Aorta (tissue), 5 donors: ENCODE measurements around the gene ACTL8. TPM values are rescaled to one million over a fixed set of nuclear protein-coding genes. Genes with fewer than 3 reads are reported as not detected.
"Not testable (repeated sequence)": the region's sequence is repeated elsewhere in the genome, so short reads cannot be mapped to it uniquely, and the experiment has no call there.

ENCODE experiments used
- ATAC-seq: fragments of 200-7000 bp; cut with Tn5 transposase; one replicate; pipeline ENCODE4 v1.9.1; 2022; ENCODE audit warnings: moderate library complexity; ENCODE audit not compliant: low FRiP score
- DNase-seq, 2 donors: peaks; one replicate each; pipeline ENCODE4 v3.0.0-alpha.2; 2020
- H3K27ac ChIP-seq, 2 donors: one replicate each; pipeline ENCODE4 v1.5.1; 2013; ENCODE audit warnings: low read length in 2 of 2, mild to moderate bottlenecking in 2 of 2, moderate library complexity in 2 of 2, control low read depth in 1 of 2, inconsistent platforms in 1 of 2, low read depth in 1 of 2
- H3K27me3 ChIP-seq, 2 donors: one replicate each; pipeline ENCODE4 v1.6.1; 2013; ENCODE audit warnings: control low read depth in 1 of 2, low read length in 1 of 2, mild to moderate bottlenecking in 1 of 2, moderate library complexity in 1 of 2; ENCODE audit not compliant: insufficient read depth in 2 of 2, control insufficient read depth in 1 of 2
- H3K36me3 ChIP-seq, 2 donors: one replicate each; pipeline ENCODE4 v1.6.1; 2013; ENCODE audit warnings: control low read depth in 1 of 2, low read length in 1 of 2, mild to moderate bottlenecking in 1 of 2; ENCODE audit not compliant: insufficient read depth in 2 of 2, control insufficient read depth in 1 of 2
- H3K4me1 ChIP-seq, 2 donors: one replicate each; pipeline ENCODE4 v1.6.1; 2013; ENCODE audit warnings: low read length in 2 of 2, control low read depth in 1 of 2, mild to moderate bottlenecking in 1 of 2, moderate library complexity in 1 of 2; ENCODE audit not compliant: insufficient read depth in 2 of 2, control insufficient read depth in 1 of 2
- H3K4me3 ChIP-seq, 2 donors: one replicate each; pipeline ENCODE4 v1.5.1; 2013; ENCODE audit warnings: low read length in 2 of 2, control low read depth in 1 of 2, mild to moderate bottlenecking in 1 of 2
- H3K9me3 ChIP-seq: one replicate; pipeline ENCODE4 v1.6.1; 2013; ENCODE audit warnings: mild to moderate bottlenecking, low read length; ENCODE audit not compliant: control insufficient read depth
- WGBS, 2 donors: extraction: QIAGEN DNeasy Blood & Tissue Kit; methylation state at CpG; one replicate each; pipeline ENCODE4 v1.1.7; 2013; 5-methylcytosine and 5-hydroxymethylcytosine counted together
- intact Hi-C, 2 donors: fragments of 100-400 bp; cut with DNase I; formaldehyde crosslinking; loops; one replicate each; pipeline versions ENCODE4 v1.14.2 to v1.15.0; 2022
- polyA plus RNA-seq, 2 donors: library from polyadenylated mRNA; stranded (reverse); fragments of 200-250 nt; gene quantifications; one replicate each; pipeline ENCODE4 v1.2.3, GENCODE V29; 2013
- total RNA-seq, 2 donors: library from RNA; stranded (reverse); fragmentation: NEBNext Ultra II Directional; extraction: Animal tissue kit (Norgen Biotek cat#: 25700); gene quantifications; one replicate each; pipeline ENCODE4 v1.2.1, GENCODE V29; 2021
- donor health status: healthy with polysubstance abuse.
- donor health status: Bipolar disorder and iron deficiency.
- donor health status: DM: no; HTN: no; CAD: no.
- donor health status: DM: no; HTN: no; CAD: no.
- donor health status: DM: yes; HTN: yes; CAD: no.

Gene ACTL8
- total and polyA plus RNA-seq, 4 donors, result not detected

- 8 to 10% methylated on average over 5 of the region's 5 CpGs for WGBS, 2 donors
- Histone ChIP-seq H3K4me1 (no peaks in the 10 kb centered on the region), H3K36me3 (no peaks in the 10 kb centered on the region), H3K27ac (no peak overlapping the region), H3K27me3 (no peaks in the 10 kb centered on the region), H3K9me3 (peaks cover 3% of the 10 kb centered on the region), H3K4me3 (no peak overlapping the region)
- DNase-seq (peak in 1 of 2 donors; percentile 10), ATAC-seq (no peak)
- intact Hi-C loops, result no loop called here
Measured at GRCh38 chr1:17742583-17742982, 12.6 kb upstream of the ACTL8 start.

GRCh38 chr1:17743008-17743647 lies 12.0 kb upstream of the ACTL8 start:
- Histone ChIP-seq H3K4me1 (no peaks in the 10 kb centered on the region), H3K9me3 (peaks cover 3% of the 10 kb centered on the region), H3K4me3 (no peak overlapping the region), H3K36me3 (no peaks in the 10 kb centered on the region), H3K27ac (no peak overlapping the region), H3K27me3 (no peaks in the 10 kb centered on the region)
- intact Hi-C loops, result no loop called here
- DNase-seq (peak in 1 of 2 donors; percentile 9), ATAC-seq (no peak)
- WGBS, 2 donors, result 45 to 46% methylated on average over 10 to 11 of the region's 11 CpGs

- DNase-seq (peak in 1 of 2 donors; percentile 16), ATAC-seq (no peak)
- H3K36me3 ChIP-seq, result no peaks in the 10 kb centered on the region
- intact Hi-C loops, result no loop called here
- no peaks in the 10 kb centered on the region for H3K4me1 ChIP-seq
- no peak overlapping the region for H3K4me3 ChIP-seq
- no peak overlapping the region for H3K27ac ChIP-seq
- WGBS, 2 donors, result 94 to 96% methylated on average over 3 of the region's 3 CpGs
- H3K9me3 ChIP-seq, result peaks cover 3% of the 10 kb centered on the region
- H3K27me3 ChIP-seq, result no peaks in the 10 kb centered on the region
Measured at GRCh38 chr1:17743925-17744324, 11.2 kb upstream of the ACTL8 start.

- Histone ChIP-seq H3K36me3 (no peaks in the 10 kb centered on the region), H3K4me3 (no peak overlapping the region), H3K9me3 (peaks cover 3% of the 10 kb centered on the region), H3K4me1 (no peaks in the 10 kb centered on the region), H3K27me3 (no peaks in the 10 kb centered on the region), H3K27ac (no peak overlapping the region)
- intact Hi-C loops, result no loop called here
- no peak for ATAC-seq
- peak; percentile 26 to 39 for DNase-seq
- WGBS, 2 donors, result 86 to 87% methylated on average over 11 of the region's 11 CpGs
Measured at GRCh38 chr1:17744666-17745478, 10.3 kb upstream of the ACTL8 start.

- no peak for ATAC-seq
- no peak overlapping the region for H3K4me3 ChIP-seq
Measured at GRCh38 chr1:17745479-17745955, 9.6 kb upstream of the ACTL8 start.

GRCh38 chr1:17746281-17746680 lies 8.9 kb upstream of the ACTL8 start:
- H3K27me3 ChIP-seq, H3K4me1 ChIP-seq, H3K4me3 ChIP-seq, H3K9me3 ChIP-seq, ATAC-seq, H3K36me3 ChIP-seq, intact Hi-C loops, DNase-seq, H3K27ac ChIP-seq: not testable (repeated sequence)
- 85 to 87% methylated on average over 2 of the region's 2 CpGs for WGBS, 2 donors

More at GRCh38 chr1:17745479-17745955, 9.6 kb upstream of the ACTL8 start:
- Histone ChIP-seq H3K36me3 (no peaks in the 10 kb centered on the region), H3K27ac (no peak overlapping the region), H3K9me3 (peaks cover 3% of the 10 kb centered on the region), H3K27me3 (no peaks in the 10 kb centered on the region), H3K4me1 (no peaks in the 10 kb centered on the region)
- no peak for DNase-seq
- intact Hi-C loops, result no loop called here
- WGBS, 2 donors, result 96 to 97% methylated on average over 3 of the region's 3 CpGs

- no peak overlapping the region for H3K4me3 ChIP-seq
- WGBS, 2 donors, result 81 to 89% methylated on average over 2 of the region's 2 CpGs
- H3K4me1 ChIP-seq, result no peaks in the 10 kb centered on the region
- no peak for ATAC-seq
- H3K36me3 ChIP-seq, result no peaks in the 10 kb centered on the region
- H3K27ac ChIP-seq, result no peak overlapping the region
- intact Hi-C loops, result no loop called here
- peaks cover 3% of the 10 kb centered on the region for H3K9me3 ChIP-seq
- no peak for DNase-seq
- no peaks in the 10 kb centered on the region for H3K27me3 ChIP-seq
Measured at GRCh38 chr1:17746920-17747319, 8.2 kb upstream of the ACTL8 start.

- Histone ChIP-seq H3K4me3 (no peak overlapping the region), H3K27me3 (no peaks in the 10 kb centered on the region), H3K36me3 (no peaks in the 10 kb centered on the region), H3K4me1 (no peaks in the 10 kb centered on the region), H3K27ac (no peak overlapping the region), H3K9me3 (peaks cover 5% of the 10 kb centered on the region)
- DNase-seq (peak in 1 of 2 donors; percentile 6), ATAC-seq (no peak)
- 81 to 85% methylated on average over 5 of the region's 5 CpGs for WGBS, 2 donors
- intact Hi-C loops, result loop anchor here in 1 of 2 donors (10.0 kb wide), 1 partner anchor 56 kb away; no protein-coding TSS in a partner anchor
Measured at GRCh38 chr1:17750333-17750732, 4.8 kb upstream of the ACTL8 start.
